ENCODE results near the gene SEC31A. TPM values are rescaled to one million over a fixed set of nuclear protein-coding genes. Genes with fewer than 3 reads are reported as not detected.
"Not testable (repeated sequence)": the region's sequence is repeated elsewhere in the genome, so short reads cannot be mapped to it uniquely, and the experiment has no call there.

SEC31A gene
- total RNA-seq, 4 donors from 2014 or later: 95.2 to 112 (median 105) TPM

GRCh38 chr4:82885410-82885809 is 5.5 kb downstream of the SEC31A start:
- TF ChIP-seq POLR2A (IDR thresholded peaks at IDR 0.05) (no peak), CTCF (IDR thresholded peaks at IDR 0.05 in 4 of 5, conservative IDR thresholded peaks at IDR 0.05 in 1 of 5) (no peak)
- in situ Hi-C loops (cut with MboI; ENCODE audit: low sequenced_read_pairs in 4 of 4) (loop anchor here in 2 of 4 donors (10.0 to 25.0 kb wide), 4 partner anchors 129 to 577 kb away; partner anchors contain the start of genes HELQ (in 2 of the 2), MRPS18C (in 2 of the 2), COPS4 (in 1 of the 2) and ENOPH1 (in 1 of the 2)), intact Hi-C loops (cut with DNase I; ENCODE audit: low total_unique reads) (no loop called here)
- Histone ChIP-seq H3K9me3 (no peaks in the 10 kb centered on the region), H3K27ac (peak overlapping the region in 1 of 4 donors; percentile 24), H3K27me3 (no peaks in the 10 kb centered on the region), H3K36me3 (peaks cover 0 to 15% of the 10 kb centered on the region in 2 donors), H3K4me3 (no peak overlapping the region), H3K4me1 (peaks cover 39 to 40% of the 10 kb centered on the region in 2 donors)
- ATAC-seq (no peak), DNase-seq (no peak)

GRCh38 chr4:82868572-82868971 is 22.4 kb downstream of the SEC31A start:
- Histone ChIP-seq H3K9me3 (no peaks in the 10 kb centered on the region), H3K36me3 (peaks cover 11 to 96% of the 10 kb centered on the region in 2 donors), H3K4me1 (no peaks in the 10 kb centered on the region), H3K27ac (no peak overlapping the region), H3K27me3 (no peaks in the 10 kb centered on the region), H3K4me3 (no peak overlapping the region)
- intact Hi-C loops (cut with DNase I; ENCODE audit: low total_unique reads): no loop called here
- no peak for TF ChIP-seq CTCF (IDR thresholded peaks at IDR 0.05 in 4 of 5, conservative IDR thresholded peaks at IDR 0.05 in 1 of 5)
- TF ChIP-seq POLR2A (IDR thresholded peaks at IDR 0.05): no peak
- in situ Hi-C loops (cut with MboI; ENCODE audit: low sequenced_read_pairs in 4 of 4): loop anchor here in 2 of 4 donors (25.0 kb wide), 2 partner anchors 569 to 594 kb away; partner anchors contain the start of genes HELQ (in 1 of the 2) and MRPS18C (in 1 of the 2)
- DNase-seq: no peak
- ATAC-seq: no peak

- in situ Hi-C loops (cut with MboI; ENCODE audit: low sequenced_read_pairs in 4 of 4): loop anchor here in 2 of 4 donors (25.0 kb wide), 2 partner anchors 570 to 595 kb away; partner anchors contain the start of genes HELQ (in 1 of the 2) and MRPS18C (in 1 of the 2)
- H3K27ac ChIP-seq: peak overlapping the region in 1 of 4 donors; percentile 42
Observed at GRCh38 chr4:82866706-82867385, 24.1 kb downstream of the SEC31A start.

GRCh38 chr4:82866033-82866432 is 24.9 kb downstream of the SEC31A start:
- H3K27me3 ChIP-seq; H3K9me3 ChIP-seq; intact Hi-C loops (cut with DNase I; ENCODE audit: low total_unique reads); H3K4me1 ChIP-seq; DNase-seq; ATAC-seq; H3K4me3 ChIP-seq: not testable (repeated sequence)
- peaks cover 8 to 91% of the 10 kb centered on the region in 2 donors for H3K36me3 ChIP-seq
- peak overlapping the region in 2 of 4 donors; percentile 42 to 46 for H3K27ac ChIP-seq
- in situ Hi-C loops (cut with MboI; ENCODE audit: low sequenced_read_pairs in 4 of 4): loop anchor here in 2 of 4 donors (25.0 kb wide), 2 partner anchors 571 to 596 kb away; partner anchors contain the start of genes HELQ (in 1 of the 2) and MRPS18C (in 1 of the 2)

More at GRCh38 chr4:82866706-82867385, 24.1 kb downstream of the SEC31A start:
- Histone ChIP-seq H3K4me3 (no peak overlapping the region), H3K9me3 (no peaks in the 10 kb centered on the region), H3K27me3 (no peaks in the 10 kb centered on the region), H3K4me1 (peaks cover 0 to 4% of the 10 kb centered on the region in 2 donors), H3K36me3 (peaks cover 11 to 93% of the 10 kb centered on the region in 2 donors)
- TF ChIP-seq CTCF (IDR thresholded peaks at IDR 0.05 in 4 of 5, conservative IDR thresholded peaks at IDR 0.05 in 1 of 5) (no peak), POLR2A (IDR thresholded peaks at IDR 0.05) (no peak)
- ATAC-seq (no peak), DNase-seq (no peak)
- intact Hi-C loops (cut with DNase I; ENCODE audit: low total_unique reads): no loop called here

- in situ Hi-C loops (cut with MboI; ENCODE audit: low sequenced_read_pairs in 4 of 4): loop anchor here in 2 of 4 donors (25.0 kb wide), 2 partner anchors 572 to 597 kb away; partner anchors contain the start of genes HELQ (in 1 of the 2) and MRPS18C (in 1 of the 2)
- no peak for TF ChIP-seq CTCF (IDR thresholded peaks at IDR 0.05 in 4 of 5, conservative IDR thresholded peaks at IDR 0.05 in 1 of 5)
- TF ChIP-seq POLR2A (IDR thresholded peaks at IDR 0.05): no peak
- no peaks in the 10 kb centered on the region for H3K9me3 ChIP-seq
- peaks cover 6 to 91% of the 10 kb centered on the region in 2 donors for H3K36me3 ChIP-seq
- H3K27ac ChIP-seq: peak overlapping the region in 2 of 4 donors; percentile 42 to 46
- DNase-seq (no peak), ATAC-seq (no peak)
- no peak overlapping the region for H3K4me3 ChIP-seq
- H3K4me1 ChIP-seq: peaks cover 0 to 4% of the 10 kb centered on the region in 2 donors
- intact Hi-C loops (cut with DNase I; ENCODE audit: low total_unique reads): no loop called here
- H3K27me3 ChIP-seq: no peaks in the 10 kb centered on the region
Observed at GRCh38 chr4:82865592-82865991, 25.4 kb downstream of the SEC31A start.
